ENCODE measurements around the gene SLC39A5. TPM values are rescaled to one million over a fixed set of nuclear protein-coding genes. Genes with fewer than 3 reads are reported as not detected.

Gene SLC39A5
- total RNA-seq, 4 donors from 2014 or later: not detected

DNA sequence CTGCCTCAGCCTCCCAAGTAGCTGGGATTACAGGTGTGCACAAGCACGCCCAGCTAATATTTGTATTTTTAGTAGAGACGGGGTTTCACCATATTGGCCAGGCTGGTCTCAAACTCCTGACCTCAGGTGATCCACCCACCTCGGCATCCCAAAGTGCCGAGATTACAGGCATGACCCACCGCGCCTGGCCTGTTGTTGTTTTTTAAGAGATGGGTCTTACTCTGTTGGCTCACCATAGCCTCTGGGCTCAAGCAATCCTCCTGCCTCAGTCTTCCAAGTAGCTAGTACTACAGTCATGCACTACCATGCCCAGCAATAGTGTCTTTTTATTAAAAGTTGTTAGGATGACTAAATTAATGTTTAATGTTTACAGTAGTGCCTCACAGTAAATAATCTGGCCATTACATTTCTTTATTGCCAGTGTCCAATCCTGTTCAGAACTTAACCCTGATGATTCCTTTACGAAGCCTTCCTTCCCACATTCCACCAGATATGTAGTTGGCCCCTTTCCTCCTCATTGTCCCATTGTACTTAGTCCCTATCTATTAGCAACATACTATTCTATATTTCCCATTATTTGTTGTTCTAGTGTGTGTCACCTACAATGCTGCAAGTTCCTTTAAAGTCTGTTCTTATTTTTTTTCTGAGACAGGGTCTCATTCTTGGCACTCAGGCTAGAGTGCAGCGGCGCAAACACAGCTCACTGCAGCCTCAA is 31.8 kb upstream of the SLC39A5 start:
- 87% methylated on average over 9 of the region's 9 CpGs for WGBS, 2 donors
- intact Hi-C loops (cut with DNase I; ENCODE audit: low total_unique reads): no loop called here
- TF ChIP-seq POLR2A (IDR thresholded peaks at IDR 0.05): no peak
- TF ChIP-seq, protein P1, sequence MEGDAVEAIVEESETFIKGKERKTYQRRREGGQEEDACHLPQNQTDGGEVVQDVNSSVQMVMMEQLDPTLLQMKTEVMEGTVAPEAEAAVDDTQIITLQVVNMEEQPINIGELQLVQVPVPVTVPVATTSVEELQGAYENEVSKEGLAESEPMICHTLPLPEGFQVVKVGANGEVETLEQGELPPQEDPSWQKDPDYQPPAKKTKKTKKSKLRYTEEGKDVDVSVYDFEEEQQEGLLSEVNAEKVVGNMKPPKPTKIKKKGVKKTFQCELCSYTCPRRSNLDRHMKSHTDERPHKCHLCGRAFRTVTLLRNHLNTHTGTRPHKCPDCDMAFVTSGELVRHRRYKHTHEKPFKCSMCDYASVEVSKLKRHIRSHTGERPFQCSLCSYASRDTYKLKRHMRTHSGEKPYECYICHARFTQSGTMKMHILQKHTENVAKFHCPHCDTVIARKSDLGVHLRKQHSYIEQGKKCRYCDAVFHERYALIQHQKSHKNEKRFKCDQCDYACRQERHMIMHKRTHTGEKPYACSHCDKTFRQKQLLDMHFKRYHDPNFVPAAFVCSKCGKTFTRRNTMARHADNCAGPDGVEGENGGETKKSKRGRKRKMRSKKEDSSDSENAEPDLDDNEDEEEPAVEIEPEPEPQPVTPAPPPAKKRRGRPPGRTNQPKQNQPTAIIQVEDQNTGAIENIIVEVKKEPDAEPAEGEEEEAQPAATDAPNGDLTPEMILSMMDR (IDR thresholded peaks at IDR 0.05): no peak

DNA sequence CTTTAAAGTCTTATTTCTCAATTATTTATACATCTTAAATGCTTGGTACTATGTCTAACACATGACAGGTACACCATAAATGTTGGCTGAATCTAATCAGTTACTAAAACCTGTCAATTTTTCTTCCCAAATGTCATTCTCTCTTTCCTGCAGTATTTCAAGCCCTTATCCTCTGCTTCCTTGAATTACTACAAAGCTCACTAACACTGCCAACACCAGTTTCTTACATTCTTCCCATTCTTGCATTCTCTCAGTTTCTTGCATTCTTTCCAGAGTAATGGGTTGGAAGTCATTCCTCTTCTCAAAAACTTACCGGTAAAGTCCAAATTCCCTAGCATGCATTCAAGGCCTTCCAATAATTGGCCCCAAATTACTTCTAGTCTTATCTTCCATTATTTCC is 31.0 kb upstream of the SLC39A5 start:
- intact Hi-C loops (cut with DNase I; ENCODE audit: low total_unique reads): no loop called here
- WGBS, 2 donors: 76 to 78% methylated on average over 1 of the region's 1 CpG

More for the DNA sequence above, 31.8 kb upstream of the SLC39A5 start:
- no peak for DNase-seq (ENCODE audit: low spot score in 2 of 2)
- no peak overlapping the region for H3K4me3 ChIP-seq (ENCODE audit: low read depth, poor library complexity, severe bottlenecking)

DNA sequence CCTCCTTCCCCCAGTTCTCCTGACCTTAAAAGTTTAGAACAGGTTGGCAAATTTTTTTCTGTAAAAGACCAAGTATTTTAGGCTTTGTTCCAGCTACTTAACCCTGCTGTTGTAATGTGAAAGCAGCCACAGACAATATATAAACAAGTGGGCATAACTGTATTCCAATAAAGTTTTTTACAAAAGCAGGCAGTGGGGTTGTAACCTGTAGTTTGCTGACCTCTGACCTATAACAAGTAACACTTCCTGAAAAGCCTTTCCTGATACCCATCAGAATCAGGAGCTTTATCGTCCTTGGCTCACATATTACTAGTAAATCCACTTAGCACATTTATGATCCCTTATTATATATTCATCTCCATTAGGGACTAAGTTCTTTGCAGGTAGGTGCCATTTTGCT is 27.5 kb upstream of the SLC39A5 start:
- H3K4me3 ChIP-seq (ENCODE audit: low read depth, poor library complexity, severe bottlenecking): no peak overlapping the region
- no peak for TF ChIP-seq POLR2A (IDR thresholded peaks at IDR 0.05)
- TF ChIP-seq, protein P1 (IDR thresholded peaks at IDR 0.05): no peak
- DNase-seq (ENCODE audit: low spot score in 2 of 2): no peak
- intact Hi-C loops (cut with DNase I; ENCODE audit: low total_unique reads): no loop called here
- WGBS, 2 donors: 32 to 38% methylated on average over 1 of the region's 1 CpG

More for the DNA sequence above, 31.0 kb upstream of the SLC39A5 start:
- DNase-seq (ENCODE audit: low spot score in 2 of 2): no peak
- H3K4me3 ChIP-seq (ENCODE audit: low read depth, poor library complexity, severe bottlenecking): no peak overlapping the region
- TF ChIP-seq, protein P1 (IDR thresholded peaks at IDR 0.05): no peak
- no peak for TF ChIP-seq POLR2A (IDR thresholded peaks at IDR 0.05)

DNA sequence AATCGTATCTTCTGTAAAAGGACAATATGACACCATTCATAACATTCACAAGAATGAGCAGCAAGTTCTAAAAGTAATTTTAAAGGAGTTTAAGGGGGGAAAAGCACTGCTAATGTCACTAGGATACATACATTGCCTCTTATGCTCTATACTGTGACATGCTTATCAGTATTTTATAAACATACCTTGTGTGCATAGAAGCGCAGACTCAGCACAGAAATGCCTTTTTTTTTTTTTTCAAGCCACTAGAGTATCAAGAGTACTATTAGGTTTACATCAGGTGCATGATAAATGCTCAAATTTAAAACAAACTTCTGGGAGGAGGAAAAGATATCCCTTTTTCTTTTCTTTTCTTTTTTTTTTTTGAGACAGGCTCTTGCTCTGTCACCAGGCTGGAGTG is 27.0 kb upstream of the SLC39A5 start:
- intact Hi-C loops (cut with DNase I; ENCODE audit: low total_unique reads): no loop called here
- DNase-seq (ENCODE audit: low spot score in 2 of 2): no peak
- WGBS, 2 donors: 69 to 71% methylated on average over 2 of the region's 2 CpGs
- no peak overlapping the region for H3K4me3 ChIP-seq (ENCODE audit: low read depth, poor library complexity, severe bottlenecking)
- TF ChIP-seq, protein P1 (IDR thresholded peaks at IDR 0.05): no peak
- no peak for TF ChIP-seq POLR2A (IDR thresholded peaks at IDR 0.05)

DNA sequence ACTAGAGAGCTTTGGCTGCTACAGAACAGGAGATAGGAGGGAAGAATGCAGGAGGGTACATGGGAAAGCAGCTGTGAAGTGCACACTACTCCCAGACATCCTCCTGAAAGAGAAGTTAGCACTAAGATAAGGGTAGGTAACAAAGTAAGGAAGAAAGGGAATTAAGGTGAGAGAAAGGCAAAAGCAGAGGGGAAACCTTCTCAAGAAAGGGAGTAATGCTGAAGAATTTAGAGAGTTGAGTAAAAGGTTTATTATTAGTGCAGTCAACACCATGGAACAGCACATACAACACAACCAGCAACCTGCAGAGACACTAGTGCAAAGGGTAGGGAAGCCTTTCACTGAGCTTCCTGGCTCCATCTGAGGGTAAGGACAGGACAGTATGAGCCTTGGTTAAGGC is 25.6 kb upstream of the SLC39A5 start:
- no peak for DNase-seq (ENCODE audit: low spot score in 2 of 2)
- intact Hi-C loops (cut with DNase I; ENCODE audit: low total_unique reads): no loop called here
- TF ChIP-seq, protein P1 (IDR thresholded peaks at IDR 0.05): no peak
- TF ChIP-seq POLR2A (IDR thresholded peaks at IDR 0.05): no peak
- H3K4me3 ChIP-seq (ENCODE audit: low read depth, poor library complexity, severe bottlenecking): no peak overlapping the region

DNA sequence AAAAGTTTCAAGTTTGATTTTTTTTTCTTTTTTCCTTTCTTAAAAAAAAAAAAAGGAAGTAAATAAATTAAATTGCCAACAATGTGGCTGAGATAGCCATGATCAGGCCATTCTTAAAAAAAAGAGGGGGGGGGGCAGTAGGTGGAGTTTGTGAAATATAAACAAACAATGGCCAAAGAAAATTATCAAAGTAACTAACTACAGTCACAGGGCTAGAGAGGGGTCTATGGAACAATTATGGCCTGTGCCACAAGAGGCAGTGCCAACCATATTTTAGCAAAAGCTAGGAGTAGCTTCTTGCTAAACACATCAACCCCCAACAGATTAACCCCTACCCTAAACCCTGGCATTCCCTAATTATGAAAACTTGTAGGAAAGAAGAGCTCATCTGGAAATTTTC is 24.4 kb upstream of the SLC39A5 start:
- intact Hi-C loops (cut with DNase I; ENCODE audit: low total_unique reads): no loop called here
- no peak for TF ChIP-seq POLR2A (IDR thresholded peaks at IDR 0.05)
- TF ChIP-seq, protein P1 (IDR thresholded peaks at IDR 0.05): no peak
- no peak for DNase-seq (ENCODE audit: low spot score in 2 of 2)
- no peak overlapping the region for H3K4me3 ChIP-seq (ENCODE audit: low read depth, poor library complexity, severe bottlenecking)

Measured in lower leg skin (tissue), 4 donors.